COLO668 (cell line): ENCODE measurements around the gene CREB5.
"Not testable (repeated sequence)": the region's sequence is repeated elsewhere in the genome, so short reads cannot be mapped to it uniquely, and the experiment has no call there.

Experiments
- DNase-seq: peaks from one replicate; lab custom pipeline; 2025; ENCODE audit not compliant: unreplicated experiment; lab: John Stamatoyannopoulos, UW

Gene CREB5, protein sequence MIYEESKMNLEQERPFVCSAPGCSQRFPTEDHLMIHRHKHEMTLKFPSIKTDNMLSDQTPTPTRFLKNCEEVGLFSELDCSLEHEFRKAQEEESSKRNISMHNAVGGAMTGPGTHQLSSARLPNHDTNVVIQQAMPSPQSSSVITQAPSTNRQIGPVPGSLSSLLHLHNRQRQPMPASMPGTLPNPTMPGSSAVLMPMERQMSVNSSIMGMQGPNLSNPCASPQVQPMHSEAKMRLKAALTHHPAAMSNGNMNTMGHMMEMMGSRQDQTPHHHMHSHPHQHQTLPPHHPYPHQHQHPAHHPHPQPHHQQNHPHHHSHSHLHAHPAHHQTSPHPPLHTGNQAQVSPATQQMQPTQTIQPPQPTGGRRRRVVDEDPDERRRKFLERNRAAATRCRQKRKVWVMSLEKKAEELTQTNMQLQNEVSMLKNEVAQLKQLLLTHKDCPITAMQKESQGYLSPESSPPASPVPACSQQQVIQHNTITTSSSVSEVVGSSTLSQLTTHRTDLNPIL

DNA sequence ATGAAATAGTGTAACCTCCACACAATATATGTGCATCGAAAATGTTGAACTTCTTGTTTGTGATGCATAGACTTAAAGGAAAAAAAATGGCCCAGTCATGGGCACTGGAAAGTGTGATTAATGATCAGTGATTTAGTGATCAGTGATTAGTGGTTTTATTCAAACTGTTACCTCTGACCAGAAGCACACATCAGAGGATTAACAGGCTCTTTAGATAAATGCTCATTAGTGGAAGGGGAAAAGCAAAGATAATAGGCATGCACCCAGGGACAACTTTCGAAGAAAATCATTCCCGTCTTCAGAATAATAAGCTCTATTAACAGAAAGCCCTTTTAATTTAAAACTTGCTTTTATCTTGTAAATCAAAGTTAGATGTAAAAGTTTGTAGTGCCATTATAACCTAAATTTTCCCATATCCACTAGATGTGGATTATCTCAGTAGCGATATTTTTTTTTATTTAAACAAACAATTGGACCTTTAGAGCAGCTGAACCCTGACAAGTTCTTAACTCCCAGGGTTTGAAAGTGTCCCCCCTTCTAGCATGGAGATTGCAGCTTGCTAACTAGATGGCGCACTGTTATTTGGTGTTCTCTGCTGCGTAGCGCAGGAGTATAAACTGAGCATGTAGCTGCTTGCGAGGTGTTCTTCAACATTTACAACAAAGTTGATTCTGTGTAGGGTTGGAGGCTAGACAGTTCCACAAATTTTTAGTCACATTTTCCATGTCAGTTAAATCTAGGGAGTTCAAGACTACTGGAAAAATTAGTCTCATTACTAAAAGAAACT, at the start of gene CREB5:
TSS of gene CREB5 (plus strand) at position 643 of the 787 bp plus-strand sequence. CDS start 397 bp downstream, outside the sequence.
- no peak for DNase-seq

DNA sequence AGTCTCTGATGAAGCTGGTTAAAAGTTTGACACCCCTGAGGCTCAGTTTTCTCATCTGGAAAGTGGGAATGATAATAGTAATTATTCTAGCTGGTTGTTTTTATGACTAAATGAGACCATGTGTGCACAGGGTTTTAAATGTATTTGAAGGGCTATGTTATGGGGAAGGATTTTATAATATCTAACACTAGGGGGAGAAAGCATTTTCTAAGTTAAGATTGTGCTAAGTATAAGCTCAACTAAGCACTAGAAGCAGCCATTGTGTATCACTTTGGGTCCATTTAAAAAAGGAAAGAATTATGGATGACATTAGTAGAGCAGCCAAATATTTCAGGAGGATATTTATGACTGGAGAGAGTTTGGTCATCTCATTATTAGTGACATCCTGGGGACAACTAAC, 49.5 kb upstream of the CREB5 start:
- no peak for DNase-seq

DNA sequence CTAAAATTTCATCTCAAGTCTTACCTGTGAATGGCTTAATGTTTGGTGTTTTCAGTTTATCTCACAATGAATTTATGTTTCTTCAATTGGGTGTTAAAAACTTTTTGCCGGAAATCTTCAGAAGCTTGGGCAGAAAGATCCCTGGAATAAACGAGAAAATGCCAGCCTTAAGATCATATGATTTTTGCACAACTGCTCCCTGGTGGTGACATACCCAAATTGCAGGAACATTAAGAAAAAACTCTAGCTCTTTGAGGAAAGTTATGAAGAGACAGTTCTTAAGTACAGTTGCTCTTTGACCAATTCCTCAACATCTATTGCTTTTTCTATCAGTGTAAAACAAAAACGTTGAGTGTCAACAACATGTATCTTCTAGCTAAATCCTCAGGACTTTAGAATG, 48.2 kb upstream of the CREB5 start:
- no peak for DNase-seq

DNA sequence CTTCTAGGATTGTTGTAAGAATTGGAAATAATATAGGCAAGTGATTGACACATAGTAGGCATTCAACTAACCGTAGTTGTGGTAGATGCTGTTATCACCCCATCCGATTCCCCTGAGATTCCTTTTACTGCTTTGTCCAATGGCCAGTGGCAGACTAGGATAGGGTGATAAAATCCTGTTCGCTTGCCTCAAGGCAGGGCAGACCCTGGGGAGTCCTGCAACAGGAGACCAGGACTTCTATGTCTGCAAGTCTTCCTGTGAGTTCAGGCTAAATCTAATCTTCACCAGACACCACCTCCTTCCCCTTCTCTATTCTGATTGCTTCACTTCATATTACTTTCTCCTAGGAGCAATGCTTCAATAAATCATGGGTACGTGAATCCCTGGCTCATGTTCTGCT, 42.8 kb upstream of the CREB5 start:
- DNase-seq = no peak

DNA sequence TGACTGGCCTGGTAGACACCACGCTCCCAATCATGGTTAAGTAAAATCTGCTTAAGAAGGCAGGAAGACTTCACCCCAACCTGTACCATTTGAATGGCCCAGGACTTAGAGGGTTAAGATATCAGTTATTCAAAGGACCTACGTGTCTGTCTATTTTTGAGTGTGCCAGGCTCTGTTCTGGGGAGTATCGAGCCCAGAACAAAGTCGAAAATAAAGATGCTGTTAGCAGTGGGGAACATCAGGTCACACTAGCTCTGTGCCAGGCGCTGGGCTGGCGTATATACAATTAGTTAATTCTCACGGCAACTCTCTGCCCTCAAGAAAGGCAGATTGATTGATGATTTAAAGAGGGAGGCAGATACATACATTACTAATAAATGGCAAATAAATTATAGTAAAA, 40.5 kb upstream of the CREB5 start:
- no peak for DNase-seq

DNA sequence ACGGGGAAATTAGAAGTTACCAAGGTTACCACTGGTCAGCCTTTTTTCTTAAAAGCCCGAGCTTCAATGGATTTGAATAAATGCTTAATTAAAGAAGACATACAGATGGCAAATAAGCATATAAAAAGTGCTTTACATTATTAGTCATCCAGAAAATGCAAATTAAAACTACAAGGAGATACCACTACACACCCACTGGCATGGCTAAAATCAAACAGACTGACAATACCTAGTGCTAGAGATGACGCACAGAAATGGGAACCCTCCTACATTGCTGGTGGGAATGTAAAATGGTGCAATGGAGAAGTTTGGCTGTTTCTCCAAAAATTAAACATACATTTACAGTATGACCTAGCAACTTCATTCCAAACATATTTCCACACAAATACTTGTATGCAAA, 38.3 kb upstream of the CREB5 start:
- no peak for DNase-seq

DNA sequence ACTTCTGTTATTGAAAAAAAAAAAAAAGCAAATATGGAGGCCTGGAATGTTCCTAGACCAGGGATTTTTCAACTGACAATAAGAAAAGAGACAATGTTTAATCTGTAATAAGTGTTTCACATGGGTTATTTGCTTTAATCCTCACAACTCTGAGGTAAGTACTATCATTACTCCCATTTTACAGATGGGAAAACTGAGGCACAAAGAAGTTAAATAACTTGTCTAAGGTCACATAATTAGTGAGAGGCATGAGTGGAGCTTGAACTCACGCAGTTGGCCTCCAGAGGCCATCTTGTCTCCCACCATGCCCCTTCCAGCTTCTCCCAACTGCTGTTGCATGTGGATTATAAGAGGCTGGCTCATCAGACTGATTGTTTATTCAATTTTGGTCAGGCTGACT, 36.6 kb upstream of the CREB5 start:
- DNase-seq = no peak

DNA sequence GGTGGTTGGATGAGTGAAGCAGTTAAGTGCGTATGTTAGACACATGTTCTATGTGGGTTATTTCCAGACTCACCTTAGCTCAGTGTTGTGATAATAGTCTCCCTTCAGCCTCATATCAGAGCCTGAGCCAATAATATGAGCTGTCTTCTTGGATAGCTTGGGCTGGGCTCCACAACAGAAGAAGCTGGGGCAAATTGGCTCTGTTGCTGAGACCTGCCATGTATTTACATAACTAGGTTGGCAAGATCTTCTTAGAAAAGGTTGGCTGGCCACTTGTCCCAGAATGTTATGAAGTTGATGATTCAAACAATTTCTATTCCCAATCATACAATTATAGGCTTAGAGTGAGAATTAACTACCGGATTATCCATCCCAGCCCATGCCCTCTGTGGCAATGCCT, 35.7 kb upstream of the CREB5 start:
- DNase-seq = no peak

DNA sequence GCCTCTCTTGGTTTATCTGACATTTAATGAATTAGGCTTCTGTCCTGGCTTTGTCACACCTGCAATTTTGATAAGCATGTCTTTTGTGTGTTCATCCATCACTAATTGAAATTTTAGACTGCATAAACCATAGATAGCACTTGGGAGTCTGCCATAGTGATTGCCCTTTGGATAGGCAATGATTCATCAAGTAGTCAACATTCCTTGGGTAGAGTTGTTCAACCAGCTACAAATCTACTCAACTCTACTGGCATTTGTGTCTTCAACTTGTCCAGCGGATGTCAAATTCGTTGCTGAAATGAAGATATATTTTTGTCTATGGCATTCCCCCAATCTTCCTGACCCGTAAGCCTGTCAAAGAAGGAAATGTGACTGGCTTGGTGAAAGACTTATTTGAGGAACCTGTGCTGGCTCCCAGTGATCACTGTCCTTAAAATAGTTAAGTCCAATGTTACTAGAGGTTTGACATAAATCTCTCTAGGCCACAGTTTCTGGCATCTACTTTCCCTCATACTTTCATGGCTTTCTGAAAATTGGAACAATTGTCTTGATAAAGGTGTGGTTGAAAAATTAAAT, 33.7 kb upstream of the CREB5 start:
- DNase-seq = no peak

DNA sequence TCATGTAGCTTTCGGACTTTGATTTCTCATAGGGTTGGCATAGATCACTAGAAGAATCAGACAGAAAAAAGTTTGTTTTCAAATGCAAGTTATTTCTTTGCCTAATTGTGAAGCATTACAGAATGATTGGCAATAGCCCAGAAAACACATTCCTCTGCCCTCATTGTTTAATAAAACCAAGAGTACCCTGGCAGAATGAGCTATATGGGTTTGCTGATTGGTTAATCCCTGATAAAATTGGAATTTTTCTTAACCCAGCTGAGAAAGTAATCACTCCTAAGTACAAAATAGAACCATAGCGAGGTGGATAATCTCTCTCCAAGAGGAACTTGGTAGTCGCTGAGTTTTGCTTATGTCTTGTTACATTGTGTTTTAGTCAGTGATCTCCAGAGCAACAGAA, 30.9 kb upstream of the CREB5 start:
- DNase-seq = no peak

DNA sequence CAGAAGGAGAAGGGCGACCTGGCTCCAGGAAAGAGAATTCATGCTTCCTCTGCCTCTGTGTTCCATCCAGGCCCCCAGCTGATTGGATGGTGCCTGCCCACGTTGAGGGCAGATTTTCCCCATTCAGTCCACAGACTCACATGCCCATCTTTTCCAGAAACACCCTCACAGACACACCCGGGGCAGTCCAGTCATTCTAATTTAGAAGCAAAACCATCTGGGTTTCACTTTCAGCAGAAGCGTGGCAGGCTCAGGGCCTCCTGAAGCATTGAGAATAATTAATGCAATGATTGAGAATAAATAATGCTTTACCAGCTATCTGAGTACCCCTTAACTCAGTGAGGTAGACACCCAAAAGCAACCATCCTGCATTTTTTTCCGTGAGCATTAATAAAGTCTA, 30.2 kb upstream of the CREB5 start:
- DNase-seq = no peak

DNA sequence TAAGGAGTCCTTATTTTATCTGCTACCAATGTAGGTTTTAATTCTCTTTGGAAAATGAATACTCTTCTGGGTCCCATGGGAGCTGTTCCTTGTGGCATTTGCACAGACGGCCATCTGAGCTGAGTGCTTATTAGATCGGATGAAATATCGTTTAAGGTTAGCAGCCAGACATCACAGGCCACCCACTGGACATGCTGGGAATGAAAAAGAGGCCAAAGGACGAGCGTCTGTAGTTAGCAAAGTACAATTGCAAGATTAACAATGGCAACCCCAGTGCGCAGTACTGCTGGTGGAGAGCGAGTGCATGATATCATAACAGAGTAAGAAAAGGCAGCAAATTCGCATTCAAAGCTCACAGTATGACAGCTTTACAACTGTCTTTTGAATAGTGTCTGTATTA, 28.3 kb upstream of the CREB5 start:
- DNase-seq = no peak

DNA sequence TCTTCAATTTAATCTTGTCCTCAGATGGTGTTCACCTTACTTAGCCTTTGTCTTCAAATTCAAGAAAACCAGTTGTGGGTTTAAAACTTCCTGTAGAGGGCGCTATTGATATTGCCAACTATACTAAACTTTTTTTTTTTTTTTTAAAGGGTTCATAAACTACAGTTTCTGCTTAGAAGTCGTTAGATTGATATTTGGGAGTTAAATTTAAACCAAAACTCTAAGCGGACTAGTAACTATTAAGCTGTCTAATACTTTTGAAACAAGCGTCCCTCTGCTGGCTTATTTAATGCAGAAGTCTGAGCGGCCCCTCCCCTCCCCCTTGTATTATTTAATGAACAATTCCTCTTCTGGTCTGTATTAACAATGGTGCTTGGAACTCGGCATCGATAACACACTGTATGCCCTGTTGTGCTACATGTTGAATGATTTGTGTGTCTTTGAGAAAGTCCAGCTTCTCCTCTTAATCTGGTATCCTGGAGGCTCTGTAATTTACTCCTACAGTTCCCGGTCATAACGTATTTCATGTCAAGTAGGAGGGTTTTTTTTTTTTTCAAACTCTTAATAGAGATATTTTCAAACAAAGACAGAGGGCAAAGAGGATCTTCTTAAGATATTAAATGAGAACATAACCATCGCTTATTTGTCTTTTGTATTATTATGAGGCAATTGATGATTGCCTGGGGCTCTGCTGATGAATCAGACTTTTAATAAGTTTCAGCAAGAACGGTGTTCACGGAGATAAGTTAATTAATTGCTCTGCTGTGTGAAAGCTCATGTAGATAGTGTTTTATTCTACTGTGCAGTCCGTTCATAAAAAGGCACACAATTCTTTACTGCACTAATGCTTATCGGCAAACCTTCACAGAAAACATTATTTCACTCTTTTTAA, 22.6 kb upstream of the CREB5 start:
- DNase-seq = no peak

DNA sequence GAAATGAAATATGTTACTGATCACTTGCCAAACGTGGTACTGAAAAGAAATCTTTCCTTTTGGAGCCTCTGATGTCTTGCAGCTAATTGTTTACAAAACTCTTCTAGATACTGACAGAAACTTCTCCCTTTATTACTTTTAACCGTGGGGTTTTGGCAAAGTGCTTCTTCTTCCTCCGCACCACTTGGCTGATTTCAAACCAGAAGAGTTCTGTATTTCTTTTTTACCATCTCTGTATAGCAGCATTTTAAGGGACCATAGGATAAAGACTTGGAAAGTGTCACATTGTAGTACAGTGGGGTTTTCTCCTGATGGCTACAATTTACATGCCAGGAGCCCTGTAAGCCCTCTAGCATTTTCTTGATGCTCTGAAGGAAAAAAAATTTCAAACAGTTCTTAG, 21.9 kb upstream of the CREB5 start:
- DNase-seq = no peak

DNA sequence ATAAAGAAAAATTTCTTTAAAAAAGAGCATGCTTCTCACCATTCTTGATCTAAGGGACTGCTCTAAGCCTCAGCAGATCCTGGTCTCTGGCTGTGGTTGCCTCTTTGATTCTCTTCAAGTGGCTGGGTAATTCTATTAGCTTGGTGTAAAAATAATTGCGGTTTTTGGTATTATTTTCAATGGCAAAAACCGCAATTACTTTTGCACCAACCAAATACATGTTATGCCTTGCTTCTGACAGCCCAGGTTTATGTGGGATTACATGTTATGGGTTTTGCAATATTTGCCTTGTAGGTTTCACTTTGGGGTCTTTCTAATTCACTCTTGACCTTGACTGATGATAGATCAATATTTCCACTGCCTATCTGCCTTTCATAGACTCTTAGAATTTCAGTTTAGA, 20.0 kb upstream of the CREB5 start:
- no peak for DNase-seq

DNA sequence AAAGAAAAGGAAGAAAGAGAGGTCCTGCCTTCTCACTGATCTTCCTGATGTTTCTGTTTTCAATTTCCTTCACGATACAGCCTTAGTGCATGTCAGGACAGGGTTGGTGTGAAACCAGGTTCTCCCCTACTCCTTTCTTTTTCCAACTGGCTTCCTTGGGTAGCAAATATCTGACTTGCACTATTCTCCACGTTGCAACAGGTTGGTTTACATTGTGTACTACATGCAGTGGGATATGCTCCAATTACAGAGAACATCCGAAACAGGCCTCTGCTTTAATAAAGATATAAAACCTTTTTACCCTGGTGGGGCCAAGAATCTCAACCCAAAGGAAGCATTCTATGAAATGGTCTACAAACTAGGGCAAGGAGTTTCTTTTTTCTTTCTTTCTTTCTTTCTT, 16.9 kb upstream of the CREB5 start:
- no peak for DNase-seq

DNA sequence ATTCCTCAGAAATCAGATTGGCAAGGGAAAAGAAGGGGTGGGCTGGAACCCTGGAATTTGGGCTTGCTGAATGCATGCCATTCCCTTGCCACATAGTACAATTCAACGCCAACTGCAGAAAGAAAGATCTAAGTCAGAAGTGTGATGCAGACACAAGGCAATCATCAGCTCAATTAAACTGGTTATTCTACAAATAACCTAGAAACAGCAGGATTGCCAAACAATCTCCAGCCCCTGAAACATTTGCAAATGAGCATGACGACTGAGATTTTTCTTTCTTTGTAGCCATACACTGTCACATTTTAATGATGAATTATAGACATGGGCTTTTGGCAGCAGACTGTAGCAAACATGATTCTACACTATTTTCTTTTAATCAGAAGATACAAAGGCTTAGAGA, 16.5 kb upstream of the CREB5 start:
- DNase-seq = no peak

DNA sequence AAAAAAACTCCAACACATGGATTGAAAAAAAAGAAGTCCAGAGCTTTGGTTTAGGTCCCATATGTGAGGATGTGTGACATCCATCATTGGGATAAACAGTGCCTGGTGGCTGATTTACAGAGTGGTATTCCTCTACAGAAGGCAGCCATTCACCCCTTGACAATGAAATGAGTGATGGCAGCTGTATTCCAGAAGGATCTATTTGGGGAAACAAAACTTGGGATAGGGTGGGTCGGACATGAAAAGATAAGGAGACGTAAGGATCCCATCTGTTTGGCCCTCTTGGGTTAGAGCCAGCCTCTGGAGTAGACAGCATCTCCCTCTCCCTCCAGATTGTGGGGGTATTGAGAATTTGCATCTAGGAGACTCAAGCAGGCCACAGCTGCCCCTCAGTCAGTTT, 15.2 kb upstream of the CREB5 start:
- no peak for DNase-seq

DNA sequence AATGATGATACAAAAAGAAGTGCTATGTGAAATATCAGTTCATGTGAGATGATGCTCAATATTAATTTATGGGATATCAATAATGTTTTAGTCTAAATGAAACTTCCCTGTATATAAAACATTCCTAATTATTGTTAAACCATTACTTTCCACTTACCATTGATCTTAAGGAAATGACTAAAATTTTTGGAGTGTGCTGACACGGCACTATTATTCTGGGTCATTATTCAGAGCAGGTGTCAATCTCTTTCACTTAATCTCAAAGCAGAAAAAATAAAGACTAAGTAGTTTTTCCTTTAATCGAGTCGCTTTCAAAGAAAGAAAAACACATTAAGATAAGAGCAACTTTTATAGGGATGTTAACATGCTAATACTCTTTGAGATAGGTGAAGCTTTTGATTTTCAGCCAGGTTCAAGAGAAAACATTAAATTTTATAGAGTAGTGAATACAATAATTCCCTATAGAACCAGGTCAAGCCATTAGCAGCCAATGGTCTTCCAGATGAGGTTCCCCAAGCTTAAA, 11.4 kb upstream of the CREB5 start:
- DNase-seq = no peak

DNA sequence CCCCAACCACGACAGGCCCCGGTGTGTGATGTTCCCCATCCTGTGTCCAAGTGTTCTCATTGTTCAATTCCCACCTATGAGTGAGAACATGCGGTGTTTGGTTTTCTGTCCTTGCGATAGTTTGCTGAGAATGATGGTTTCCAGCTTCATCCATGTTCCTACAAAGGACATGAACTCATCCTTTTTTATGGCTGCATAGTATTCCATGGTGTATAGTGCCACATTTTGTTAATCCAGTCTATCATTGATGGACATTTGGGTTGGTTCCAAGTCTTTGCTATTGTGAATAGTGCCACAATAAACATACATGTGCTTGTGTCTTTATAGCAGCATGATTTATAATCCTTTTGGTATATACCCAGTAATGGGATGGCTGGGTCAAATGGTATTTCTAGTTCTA, 10.8 kb upstream of the CREB5 start:
- DNase-seq = not testable (repeated sequence)

DNA sequence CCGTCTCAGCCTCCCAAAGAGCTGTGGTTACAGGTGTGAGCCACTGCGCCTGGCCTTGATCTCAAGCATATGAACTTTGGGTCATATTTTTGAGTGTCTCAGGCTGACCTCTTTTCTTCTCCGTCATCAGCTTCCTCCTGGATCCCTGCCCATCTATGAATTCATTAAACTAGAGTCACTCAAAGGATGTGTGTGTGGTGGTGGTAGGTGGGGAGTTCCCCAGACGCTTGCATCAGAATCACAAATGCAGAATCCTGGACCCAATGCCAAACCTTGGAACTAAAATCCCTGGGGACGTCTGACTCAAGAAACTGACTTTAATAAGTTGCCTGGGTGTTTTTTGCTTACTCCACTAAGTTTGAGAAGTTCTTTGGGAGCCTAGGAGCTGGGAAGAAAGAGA, 6.7 kb upstream of the CREB5 start:
- no peak for DNase-seq
